B cell (primary cell): ENCODE results near the gene ZNF592.

ENCODE experiments used
- EZH2 ChIP-seq: IDR thresholded peaks from 2 replicates; pipeline ENCODE4 v1.6.1; 2012; ENCODE audit warnings: borderline replicate concordance, low read depth, mild to moderate bottlenecking, moderate library complexity, low read length; ENCODE audit not compliant: insufficient read depth, poor library complexity, severe bottlenecking
- TF ChIP-seq, protein P1 (sequence below): fragments of 200-600 bp; IDR thresholded peaks from one replicate; pipeline ENCODE4 v1.8.0; 2022; ENCODE audit warnings: antibody characterized with exemption, mild to moderate bottlenecking

DNA sequence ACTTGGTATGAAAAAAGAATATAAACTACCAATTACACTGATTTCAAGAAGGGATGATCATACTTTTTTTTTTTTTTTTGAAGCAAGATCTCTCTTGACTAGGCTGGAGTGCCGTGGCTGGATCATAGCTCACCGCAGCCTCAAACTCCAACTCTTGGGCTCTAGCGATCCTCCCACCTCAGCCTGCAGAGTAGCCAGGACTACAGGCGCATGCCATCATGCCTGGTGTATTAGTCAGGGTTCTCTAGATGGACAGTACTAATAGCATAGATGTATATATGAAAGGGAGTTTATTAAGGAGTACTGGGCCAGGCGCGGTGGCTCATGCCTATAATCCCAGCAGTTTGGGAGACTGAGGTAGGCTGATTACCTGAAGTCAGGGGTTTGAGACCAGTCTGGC is 21.0 kb upstream of the ZNF592 start:
- TF ChIP-seq, protein P1, sequence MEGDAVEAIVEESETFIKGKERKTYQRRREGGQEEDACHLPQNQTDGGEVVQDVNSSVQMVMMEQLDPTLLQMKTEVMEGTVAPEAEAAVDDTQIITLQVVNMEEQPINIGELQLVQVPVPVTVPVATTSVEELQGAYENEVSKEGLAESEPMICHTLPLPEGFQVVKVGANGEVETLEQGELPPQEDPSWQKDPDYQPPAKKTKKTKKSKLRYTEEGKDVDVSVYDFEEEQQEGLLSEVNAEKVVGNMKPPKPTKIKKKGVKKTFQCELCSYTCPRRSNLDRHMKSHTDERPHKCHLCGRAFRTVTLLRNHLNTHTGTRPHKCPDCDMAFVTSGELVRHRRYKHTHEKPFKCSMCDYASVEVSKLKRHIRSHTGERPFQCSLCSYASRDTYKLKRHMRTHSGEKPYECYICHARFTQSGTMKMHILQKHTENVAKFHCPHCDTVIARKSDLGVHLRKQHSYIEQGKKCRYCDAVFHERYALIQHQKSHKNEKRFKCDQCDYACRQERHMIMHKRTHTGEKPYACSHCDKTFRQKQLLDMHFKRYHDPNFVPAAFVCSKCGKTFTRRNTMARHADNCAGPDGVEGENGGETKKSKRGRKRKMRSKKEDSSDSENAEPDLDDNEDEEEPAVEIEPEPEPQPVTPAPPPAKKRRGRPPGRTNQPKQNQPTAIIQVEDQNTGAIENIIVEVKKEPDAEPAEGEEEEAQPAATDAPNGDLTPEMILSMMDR: no peak
- no peak for TF ChIP-seq EZH2
